Measurements from ENCODE around the gene NAMPT.
"Not testable (repeated sequence)": the region's sequence is repeated elsewhere in the genome, so short reads cannot be mapped to it uniquely, and the experiment has no call there.

Gene NAMPT

DNA sequence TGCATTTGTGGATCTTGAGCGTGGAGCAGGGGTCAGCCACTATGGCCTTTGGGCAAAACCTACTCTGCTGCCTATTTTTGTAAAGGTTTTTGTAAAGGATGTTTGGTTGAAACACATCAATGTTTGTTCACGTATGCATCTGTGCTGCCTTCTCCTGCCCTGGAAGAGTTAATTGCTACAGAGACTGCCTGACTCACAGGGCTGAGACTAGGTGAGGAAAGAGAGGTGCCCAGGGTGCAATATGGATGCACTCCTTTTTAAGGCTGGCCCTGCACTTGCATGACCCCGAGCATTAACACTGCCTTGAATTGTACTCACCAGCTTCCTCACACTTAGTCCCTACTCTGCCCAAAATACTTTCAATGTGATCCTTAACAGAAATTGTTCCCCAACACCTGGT, 20.9 kb upstream of the NAMPT start:
- TF ChIP-seq, protein P1, sequence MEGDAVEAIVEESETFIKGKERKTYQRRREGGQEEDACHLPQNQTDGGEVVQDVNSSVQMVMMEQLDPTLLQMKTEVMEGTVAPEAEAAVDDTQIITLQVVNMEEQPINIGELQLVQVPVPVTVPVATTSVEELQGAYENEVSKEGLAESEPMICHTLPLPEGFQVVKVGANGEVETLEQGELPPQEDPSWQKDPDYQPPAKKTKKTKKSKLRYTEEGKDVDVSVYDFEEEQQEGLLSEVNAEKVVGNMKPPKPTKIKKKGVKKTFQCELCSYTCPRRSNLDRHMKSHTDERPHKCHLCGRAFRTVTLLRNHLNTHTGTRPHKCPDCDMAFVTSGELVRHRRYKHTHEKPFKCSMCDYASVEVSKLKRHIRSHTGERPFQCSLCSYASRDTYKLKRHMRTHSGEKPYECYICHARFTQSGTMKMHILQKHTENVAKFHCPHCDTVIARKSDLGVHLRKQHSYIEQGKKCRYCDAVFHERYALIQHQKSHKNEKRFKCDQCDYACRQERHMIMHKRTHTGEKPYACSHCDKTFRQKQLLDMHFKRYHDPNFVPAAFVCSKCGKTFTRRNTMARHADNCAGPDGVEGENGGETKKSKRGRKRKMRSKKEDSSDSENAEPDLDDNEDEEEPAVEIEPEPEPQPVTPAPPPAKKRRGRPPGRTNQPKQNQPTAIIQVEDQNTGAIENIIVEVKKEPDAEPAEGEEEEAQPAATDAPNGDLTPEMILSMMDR (IDR thresholded peaks at IDR 0.05; ENCODE audit: extremely low read depth, insufficient read depth, missing control alignments), result no peak
- in situ Hi-C loops (cut with MboI; ENCODE audit: low pct_unique_long_range_greater_than_20kb, low sequenced_read_pairs, unreplicated experiment), result no loop called here

DNA sequence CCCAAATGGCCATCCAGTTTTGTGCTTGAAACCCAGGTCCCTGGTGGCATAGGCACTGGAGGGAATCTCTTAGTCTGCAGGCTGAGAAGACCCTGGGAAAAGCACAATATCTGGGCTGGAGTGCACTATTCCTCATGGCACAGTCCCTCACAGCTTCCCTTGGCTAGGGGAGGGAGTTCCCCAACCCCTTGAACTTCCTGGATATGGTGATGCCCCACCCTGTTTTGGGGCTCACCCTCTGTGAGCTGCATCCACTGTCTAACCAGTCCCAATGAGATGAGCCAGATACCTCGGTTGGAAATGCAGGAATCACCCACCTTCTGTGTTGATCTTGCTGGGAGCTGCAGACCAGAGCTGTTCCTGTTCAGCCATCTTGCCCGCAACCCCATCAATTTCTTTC, 19.8 kb upstream of the NAMPT start:
- no peak for DNase-seq (ENCODE audit: low spot score)
- in situ Hi-C loops (cut with MboI; ENCODE audit: low pct_unique_long_range_greater_than_20kb, low sequenced_read_pairs, unreplicated experiment), result no loop called here
- TF ChIP-seq, protein P1 (IDR thresholded peaks at IDR 0.05; ENCODE audit: extremely low read depth, insufficient read depth, missing control alignments), result no peak

More for the DNA sequence above, 20.9 kb upstream of the NAMPT start:
- DNase-seq (ENCODE audit: low spot score), result no peak

DNA sequence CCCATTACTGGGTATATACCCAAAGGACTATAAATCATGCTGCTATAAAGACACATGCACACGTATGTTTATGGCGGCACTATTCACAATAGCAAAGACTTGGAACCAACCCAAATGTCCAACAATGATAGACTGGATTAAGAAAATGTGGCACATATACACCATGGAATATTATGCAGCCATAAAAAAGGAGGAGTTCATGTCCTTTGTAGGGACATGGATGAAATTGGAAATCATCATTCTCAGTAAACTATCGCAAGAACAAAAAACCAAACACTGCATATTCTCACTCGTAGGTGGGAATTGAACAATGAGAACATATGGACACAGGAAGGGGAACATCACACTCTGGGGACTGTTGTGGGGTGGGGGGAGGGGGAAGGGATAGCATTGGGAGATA, 13.8 kb upstream of the NAMPT start:
- in situ Hi-C loops (cut with MboI; ENCODE audit: low pct_unique_long_range_greater_than_20kb, low sequenced_read_pairs, unreplicated experiment); DNase-seq (ENCODE audit: low spot score): not testable (repeated sequence)

DNA sequence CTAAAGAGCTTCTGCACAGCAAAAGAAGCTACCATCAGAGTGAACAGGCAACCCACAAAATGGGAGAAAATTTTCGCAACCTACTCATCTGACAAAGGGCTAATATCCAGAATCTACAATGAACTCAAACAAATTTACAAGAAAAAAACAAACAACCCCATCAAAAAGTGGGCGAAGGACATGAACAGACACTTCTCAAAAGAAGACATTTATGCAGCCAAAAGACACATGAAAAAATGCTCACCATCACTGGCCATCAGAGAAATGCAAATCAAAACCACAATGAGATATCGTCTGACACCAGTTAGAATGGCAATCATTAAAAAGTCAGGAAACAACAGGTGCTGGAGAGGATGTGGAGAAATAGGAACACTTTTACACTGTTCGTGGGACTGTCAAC, 13.4 kb upstream of the NAMPT start:
- in situ Hi-C loops (cut with MboI; ENCODE audit: low pct_unique_long_range_greater_than_20kb, low sequenced_read_pairs, unreplicated experiment), result not testable (repeated sequence)

DNA sequence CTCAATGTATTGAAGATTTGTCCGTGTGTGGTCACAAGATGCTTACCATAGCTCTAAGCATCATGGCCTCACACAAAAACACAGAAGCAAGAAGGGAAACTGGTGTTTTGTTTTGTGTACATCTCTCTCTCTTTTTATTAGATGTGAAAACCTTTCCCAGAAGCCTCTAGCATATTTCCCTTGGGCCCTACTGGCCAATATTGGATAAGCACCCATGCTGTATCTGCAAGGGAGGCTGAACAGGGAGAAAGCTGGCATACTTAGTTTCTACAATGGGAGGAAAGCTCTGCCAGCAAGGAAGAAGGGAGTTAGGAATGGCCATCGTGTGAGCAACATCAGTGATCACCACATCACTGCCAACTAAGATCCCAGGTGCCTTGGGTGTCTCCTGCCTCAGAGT, 9.6 kb upstream of the NAMPT start:
- in situ Hi-C loops (cut with MboI; ENCODE audit: low pct_unique_long_range_greater_than_20kb, low sequenced_read_pairs, unreplicated experiment), result no loop called here
- no peak for DNase-seq (ENCODE audit: low spot score)
- TF ChIP-seq, protein P1 (IDR thresholded peaks at IDR 0.05; ENCODE audit: extremely low read depth, insufficient read depth, missing control alignments), result no peak

More for the DNA sequence above, 13.4 kb upstream of the NAMPT start:
- DNase-seq (ENCODE audit: low spot score), result not testable (repeated sequence)

DNA sequence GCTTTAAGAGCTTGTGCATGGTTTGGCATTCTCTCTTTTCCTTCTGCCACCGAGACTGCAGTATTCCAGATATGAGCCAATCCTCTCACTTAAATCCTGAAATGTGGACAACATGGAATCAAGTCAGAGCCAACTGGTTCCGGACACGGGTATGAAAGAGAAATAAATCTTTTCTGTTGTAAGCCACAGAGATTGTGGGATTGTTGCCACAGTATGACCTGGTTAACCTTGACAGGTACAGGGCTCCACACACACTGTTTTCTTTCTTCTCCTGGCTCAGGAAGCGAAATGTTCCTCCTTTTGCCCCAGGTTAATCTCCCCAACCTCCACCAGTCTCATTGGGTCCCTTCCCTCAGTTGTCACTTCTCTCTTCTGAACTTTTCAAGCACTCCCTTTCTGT, 6.5 kb upstream of the NAMPT start:
- in situ Hi-C loops (cut with MboI; ENCODE audit: low pct_unique_long_range_greater_than_20kb, low sequenced_read_pairs, unreplicated experiment), result no loop called here
- no peak for DNase-seq (ENCODE audit: low spot score)
- TF ChIP-seq, protein P1 (IDR thresholded peaks at IDR 0.05; ENCODE audit: extremely low read depth, insufficient read depth, missing control alignments), result no peak

DNA sequence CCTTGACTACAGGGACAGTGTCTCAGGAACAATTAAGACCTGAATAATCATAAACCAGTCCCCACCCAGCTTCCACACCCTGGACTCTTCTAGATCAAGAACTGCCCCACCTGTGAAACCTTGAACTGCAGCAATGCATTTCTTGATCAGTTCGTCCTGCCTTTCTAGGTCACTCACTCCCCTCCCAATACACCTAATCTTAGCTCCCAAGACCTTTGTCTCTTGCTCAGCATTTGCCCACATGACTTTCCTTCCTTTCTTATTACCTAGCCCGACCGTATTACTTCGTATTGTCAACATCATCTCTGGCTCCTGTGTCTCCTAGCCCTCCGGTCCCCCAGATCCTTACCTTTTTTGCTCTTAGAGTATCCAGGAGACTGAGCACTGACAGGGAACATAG, 5.5 kb upstream of the NAMPT start:
- TF ChIP-seq, protein P1 (IDR thresholded peaks at IDR 0.05; ENCODE audit: extremely low read depth, insufficient read depth, missing control alignments), result no peak
- no peak for DNase-seq (ENCODE audit: low spot score)
- in situ Hi-C loops (cut with MboI; ENCODE audit: low pct_unique_long_range_greater_than_20kb, low sequenced_read_pairs, unreplicated experiment), result no loop called here

DNA sequence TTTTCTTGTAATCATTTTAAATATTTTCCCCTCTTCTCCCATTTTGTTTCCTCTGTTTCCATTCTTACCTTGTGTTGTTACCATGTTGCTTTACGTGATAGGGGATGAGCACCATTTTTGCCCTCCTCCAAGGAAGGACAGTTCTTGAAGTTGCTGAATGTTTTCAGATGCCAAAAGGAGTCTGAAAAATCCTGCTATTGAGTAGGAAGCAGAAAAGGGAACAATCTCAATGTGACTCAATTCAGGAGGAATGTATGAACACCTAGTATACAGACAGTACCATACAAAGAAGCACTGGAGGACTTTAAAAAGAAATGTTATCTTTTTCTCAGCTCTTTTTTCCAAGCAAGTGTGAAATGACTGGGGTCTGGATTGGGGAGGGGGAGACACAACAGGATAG, 5.1 kb upstream of the NAMPT start:
- TF ChIP-seq, protein P1 (IDR thresholded peaks at IDR 0.05; ENCODE audit: extremely low read depth, insufficient read depth, missing control alignments), result no peak
- in situ Hi-C loops (cut with MboI; ENCODE audit: low pct_unique_long_range_greater_than_20kb, low sequenced_read_pairs, unreplicated experiment), result no loop called here
- DNase-seq (ENCODE audit: low spot score), result no peak
